ENCODE measurements around the gene TMEM88. TPM values are rescaled to one million over a fixed set of nuclear protein-coding genes. Genes with fewer than 3 reads are reported as not detected.

The TMEM88 gene
- total RNA-seq, 1 experiment from 2014 or later = 1.5 TPM

DNA sequence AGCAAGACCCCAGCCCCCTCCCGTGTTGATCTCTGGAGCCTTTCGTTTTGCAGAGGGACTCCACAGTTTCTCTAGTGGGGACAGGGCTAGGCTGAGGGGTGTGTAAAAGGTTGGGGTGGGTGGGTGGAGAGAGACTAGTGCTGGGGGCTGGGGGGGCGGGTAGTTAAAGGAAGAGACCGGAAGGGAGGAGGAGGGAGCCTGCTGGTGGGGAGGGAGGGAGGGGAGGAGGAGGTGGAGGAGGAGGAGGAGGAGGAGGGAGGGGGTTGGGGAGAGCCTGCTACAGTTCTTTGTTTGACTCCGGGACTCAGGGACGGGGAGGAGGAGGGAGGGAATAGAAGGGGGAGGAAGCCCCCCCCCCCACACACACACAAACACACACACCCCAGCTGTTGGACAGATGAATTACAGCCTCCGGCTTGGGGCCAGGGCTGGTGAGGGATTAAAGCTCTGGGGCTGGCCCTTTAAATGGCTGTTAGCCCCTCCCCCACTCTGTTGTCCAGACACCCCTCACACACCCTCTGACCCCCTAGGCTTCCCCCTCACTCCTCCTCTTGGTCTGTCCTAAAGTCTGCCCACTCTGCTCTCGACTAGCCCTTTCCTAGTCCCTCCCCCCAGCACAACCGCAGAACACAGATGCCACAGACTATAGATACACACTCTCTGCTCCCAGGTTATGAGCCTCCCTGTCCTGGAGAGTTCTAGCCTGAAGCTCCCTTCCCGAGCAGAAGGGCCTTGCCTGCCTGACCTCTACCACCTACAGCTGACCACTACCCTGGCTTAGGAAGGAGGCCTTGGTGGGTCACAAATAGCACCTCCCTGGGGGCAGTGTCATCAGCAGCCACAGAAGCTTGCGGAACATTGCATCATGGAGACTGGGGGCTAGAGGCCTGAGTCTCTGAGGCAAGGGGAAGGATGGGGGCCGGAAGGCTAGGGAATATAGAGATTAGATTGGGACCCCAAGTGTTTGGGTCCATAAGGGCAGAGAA lies 16.5 kb upstream of the TMEM88 start:
- H3K27me3 ChIP-seq (ENCODE audit: low read length) = no peaks in the 10 kb centered on the region
- H3K79me2 ChIP-seq (ENCODE audit: low read length) = peaks cover 22% of the 10 kb centered on the region
- no peaks in the 10 kb centered on the region for H3K9me3 ChIP-seq (ENCODE audit: low read length)
- no peak overlapping the region for H2AFZ ChIP-seq (ENCODE audit: low read length)
- no peak overlapping the region for H3K9ac ChIP-seq (ENCODE audit: low read length)
- H4K20me1 ChIP-seq (ENCODE audit: low read length) = no peaks in the 10 kb centered on the region
- no peak for TF ChIP-seq EZH2 (IDR thresholded peaks at IDR 0.05; ENCODE audit: low read length, unreplicated experiment)
- TF ChIP-seq, protein P1, sequence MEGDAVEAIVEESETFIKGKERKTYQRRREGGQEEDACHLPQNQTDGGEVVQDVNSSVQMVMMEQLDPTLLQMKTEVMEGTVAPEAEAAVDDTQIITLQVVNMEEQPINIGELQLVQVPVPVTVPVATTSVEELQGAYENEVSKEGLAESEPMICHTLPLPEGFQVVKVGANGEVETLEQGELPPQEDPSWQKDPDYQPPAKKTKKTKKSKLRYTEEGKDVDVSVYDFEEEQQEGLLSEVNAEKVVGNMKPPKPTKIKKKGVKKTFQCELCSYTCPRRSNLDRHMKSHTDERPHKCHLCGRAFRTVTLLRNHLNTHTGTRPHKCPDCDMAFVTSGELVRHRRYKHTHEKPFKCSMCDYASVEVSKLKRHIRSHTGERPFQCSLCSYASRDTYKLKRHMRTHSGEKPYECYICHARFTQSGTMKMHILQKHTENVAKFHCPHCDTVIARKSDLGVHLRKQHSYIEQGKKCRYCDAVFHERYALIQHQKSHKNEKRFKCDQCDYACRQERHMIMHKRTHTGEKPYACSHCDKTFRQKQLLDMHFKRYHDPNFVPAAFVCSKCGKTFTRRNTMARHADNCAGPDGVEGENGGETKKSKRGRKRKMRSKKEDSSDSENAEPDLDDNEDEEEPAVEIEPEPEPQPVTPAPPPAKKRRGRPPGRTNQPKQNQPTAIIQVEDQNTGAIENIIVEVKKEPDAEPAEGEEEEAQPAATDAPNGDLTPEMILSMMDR (conservative IDR thresholded peaks at IDR 0.05; ENCODE audit: low read depth, low read length) = no peak
- TF ChIP-seq EZH2phosphoT487 (IDR thresholded peaks at IDR 0.05; ENCODE audit: borderline replicate concordance, low read length) = no peak
- CTCF ChIA-PET = no interaction called here
- no peak for DNase-seq
- POLR2A ChIA-PET (ENCODE audit: unreplicated experiment) = no interaction called here
- no peaks in the 10 kb centered on the region for H3F3A ChIP-seq (ENCODE audit: low read length, unreplicated experiment)
- intact Hi-C loops (cut with micrococcal nuclease) = no loop called here
- no peak overlapping the region for H3K27ac ChIP-seq (ENCODE audit: low read length)
- H3K4me3 ChIP-seq (ENCODE audit: low read length) = peak overlapping the region; percentile 83; the same call in 1 of the 2 replicates
- peaks cover 37% of the 10 kb centered on the region for H3K4me1 ChIP-seq (ENCODE audit: insufficient read depth, low read length)
- no TSS peak for BruUV-seq (replicated peaks)
- H3K36me3 ChIP-seq (ENCODE audit: low read depth, low read length) = no peaks in the 10 kb centered on the region
- peak overlapping the region; percentile 85 for H3K4me2 ChIP-seq (ENCODE audit: low read length)
- no peak for ATAC-seq
- no peaks in the 10 kb centered on the region for H3K9me2 ChIP-seq (replicated peaks; ENCODE audit: low read length)

DNA sequence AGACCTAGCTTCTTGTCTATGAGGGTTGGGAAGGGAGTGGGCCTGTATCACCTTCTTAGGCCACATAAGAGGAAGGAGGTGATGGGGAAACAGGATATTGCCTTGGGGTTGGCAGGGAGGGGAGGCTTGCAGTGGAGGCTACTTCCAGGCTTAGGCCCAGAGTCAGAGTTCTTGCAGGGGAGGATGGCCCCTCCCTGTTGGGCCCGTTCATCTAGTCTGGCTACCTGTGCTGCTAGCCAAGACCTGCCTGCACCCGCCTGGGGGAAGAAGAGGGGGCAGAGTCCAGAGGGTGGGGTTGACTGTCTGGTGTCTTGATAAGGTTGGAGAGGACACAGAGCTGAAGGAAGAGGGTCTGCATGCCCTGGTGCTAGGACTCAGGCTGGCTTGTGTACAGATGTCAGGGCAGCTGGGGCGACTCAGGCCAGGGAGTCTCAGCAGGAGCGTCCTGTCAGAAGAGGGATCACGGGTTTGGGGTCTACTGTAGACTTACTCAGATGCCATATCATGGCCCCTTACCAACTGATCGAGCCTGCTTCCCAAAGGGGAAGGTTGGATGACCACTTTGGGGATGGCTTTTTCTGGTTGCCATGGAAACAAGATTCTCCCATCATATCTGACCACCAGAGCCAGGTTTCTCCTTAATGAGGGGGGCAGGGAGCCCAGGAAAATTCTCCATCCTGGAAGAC lies 15.5 kb upstream of the TMEM88 start:
- Histone ChIP-seq H2AFZ (ENCODE audit: low read length) (no peak overlapping the region), H3F3A (ENCODE audit: low read length, unreplicated experiment) (no peaks in the 10 kb centered on the region), H3K9me2 (replicated peaks; ENCODE audit: low read length) (no peaks in the 10 kb centered on the region), H3K9ac (ENCODE audit: low read length) (no peak overlapping the region), H4K20me1 (ENCODE audit: low read length) (no peaks in the 10 kb centered on the region), H3K9me3 (ENCODE audit: low read length) (no peaks in the 10 kb centered on the region), H3K27ac (ENCODE audit: low read length) (no peak overlapping the region), H3K36me3 (ENCODE audit: low read depth, low read length) (no peaks in the 10 kb centered on the region), H3K79me2 (ENCODE audit: low read length) (peaks cover 30% of the 10 kb centered on the region), H3K4me2 (ENCODE audit: low read length) (peak overlapping the region; percentile 70), H3K27me3 (ENCODE audit: low read length) (no peaks in the 10 kb centered on the region), H3K4me1 (ENCODE audit: insufficient read depth, low read length) (peaks cover 34% of the 10 kb centered on the region), H3K4me3 (ENCODE audit: low read length) (no peak overlapping the region)
- TF ChIP-seq EZH2 (IDR thresholded peaks at IDR 0.05; ENCODE audit: low read length, unreplicated experiment) (no peak), EZH2phosphoT487 (IDR thresholded peaks at IDR 0.05; ENCODE audit: borderline replicate concordance, low read length) (no peak)
- TF ChIP-seq, protein P1 (conservative IDR thresholded peaks at IDR 0.05; ENCODE audit: low read depth, low read length) = no peak
- intact Hi-C loops (cut with micrococcal nuclease) = no loop called here
- no TSS peak for BruUV-seq (replicated peaks)
- ATAC-seq (no peak), DNase-seq (no peak)
- CTCF ChIA-PET = no interaction called here
- POLR2A ChIA-PET (ENCODE audit: unreplicated experiment) = no interaction called here

Data from PC-3 (cell line).